ENCODE data around the gene C1GALT1. TPM values are rescaled to one million over a fixed set of nuclear protein-coding genes. Genes with fewer than 3 reads are reported as not detected.

Gene C1GALT1
- total RNA-seq, 1 donor from 2014 or later: 25.2 TPM

- DNase-seq (ENCODE audit: low spot score): no peak
- H3K27ac Mint-ChIP-seq (ENCODE audit: unreplicated experiment): peak overlapping the region; percentile 60
Measured at GRCh38 chr7:7183838-7184463, 1.6 kb downstream of the C1GALT1 start.

GRCh38 chr7:7185371-7185989, 3.1 kb downstream of the C1GALT1 start:
- H3K36me3 Mint-ChIP-seq (ENCODE audit: low read depth): peaks cover 3% of the 10 kb centered on the region
- DNase-seq (ENCODE audit: low spot score): no peak
- no peak overlapping the region for H3K4me3 Mint-ChIP-seq (ENCODE audit: unreplicated experiment)
- H3K4me1 Mint-ChIP-seq (ENCODE audit: low read depth): peaks cover 33% of the 10 kb centered on the region
- H3K27ac Mint-ChIP-seq (ENCODE audit: unreplicated experiment): no peak overlapping the region
- H3K9me3 Mint-ChIP-seq (ENCODE audit: low read depth): no peaks in the 10 kb centered on the region
- no peaks in the 10 kb centered on the region for H3K27me3 Mint-ChIP-seq (ENCODE audit: low read depth)
- TF ChIP-seq, protein P1, sequence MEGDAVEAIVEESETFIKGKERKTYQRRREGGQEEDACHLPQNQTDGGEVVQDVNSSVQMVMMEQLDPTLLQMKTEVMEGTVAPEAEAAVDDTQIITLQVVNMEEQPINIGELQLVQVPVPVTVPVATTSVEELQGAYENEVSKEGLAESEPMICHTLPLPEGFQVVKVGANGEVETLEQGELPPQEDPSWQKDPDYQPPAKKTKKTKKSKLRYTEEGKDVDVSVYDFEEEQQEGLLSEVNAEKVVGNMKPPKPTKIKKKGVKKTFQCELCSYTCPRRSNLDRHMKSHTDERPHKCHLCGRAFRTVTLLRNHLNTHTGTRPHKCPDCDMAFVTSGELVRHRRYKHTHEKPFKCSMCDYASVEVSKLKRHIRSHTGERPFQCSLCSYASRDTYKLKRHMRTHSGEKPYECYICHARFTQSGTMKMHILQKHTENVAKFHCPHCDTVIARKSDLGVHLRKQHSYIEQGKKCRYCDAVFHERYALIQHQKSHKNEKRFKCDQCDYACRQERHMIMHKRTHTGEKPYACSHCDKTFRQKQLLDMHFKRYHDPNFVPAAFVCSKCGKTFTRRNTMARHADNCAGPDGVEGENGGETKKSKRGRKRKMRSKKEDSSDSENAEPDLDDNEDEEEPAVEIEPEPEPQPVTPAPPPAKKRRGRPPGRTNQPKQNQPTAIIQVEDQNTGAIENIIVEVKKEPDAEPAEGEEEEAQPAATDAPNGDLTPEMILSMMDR (IDR thresholded peaks at IDR 0.05): no peak

More at GRCh38 chr7:7183838-7184463, 1.6 kb downstream of the C1GALT1 start:
- peak overlapping the region; percentile 72 for H3K4me3 Mint-ChIP-seq (ENCODE audit: unreplicated experiment)
- no peaks in the 10 kb centered on the region for H3K27me3 Mint-ChIP-seq (ENCODE audit: low read depth)
- H3K9me3 Mint-ChIP-seq (ENCODE audit: low read depth): no peaks in the 10 kb centered on the region
- TF ChIP-seq, protein P1 (IDR thresholded peaks at IDR 0.05): no peak
- peaks cover 25% of the 10 kb centered on the region for H3K4me1 Mint-ChIP-seq (ENCODE audit: low read depth)
- H3K36me3 Mint-ChIP-seq (ENCODE audit: low read depth): peaks cover 3% of the 10 kb centered on the region

- Mint-ChIP-seq H3K9me3 (ENCODE audit: low read depth) (peaks cover 10% of the 10 kb centered on the region), H3K27ac (ENCODE audit: unreplicated experiment) (no peak overlapping the region), H3K4me3 (ENCODE audit: unreplicated experiment) (no peak overlapping the region), H3K27me3 (ENCODE audit: low read depth) (no peaks in the 10 kb centered on the region), H3K36me3 (ENCODE audit: low read depth) (peaks cover 6% of the 10 kb centered on the region), H3K4me1 (ENCODE audit: low read depth) (peaks cover 28% of the 10 kb centered on the region)
- DNase-seq (ENCODE audit: low spot score): no peak
- TF ChIP-seq, protein P1 (IDR thresholded peaks at IDR 0.05): no peak
Measured at GRCh38 chr7:7188091-7188490, 5.7 kb downstream of the C1GALT1 start.

DNA sequence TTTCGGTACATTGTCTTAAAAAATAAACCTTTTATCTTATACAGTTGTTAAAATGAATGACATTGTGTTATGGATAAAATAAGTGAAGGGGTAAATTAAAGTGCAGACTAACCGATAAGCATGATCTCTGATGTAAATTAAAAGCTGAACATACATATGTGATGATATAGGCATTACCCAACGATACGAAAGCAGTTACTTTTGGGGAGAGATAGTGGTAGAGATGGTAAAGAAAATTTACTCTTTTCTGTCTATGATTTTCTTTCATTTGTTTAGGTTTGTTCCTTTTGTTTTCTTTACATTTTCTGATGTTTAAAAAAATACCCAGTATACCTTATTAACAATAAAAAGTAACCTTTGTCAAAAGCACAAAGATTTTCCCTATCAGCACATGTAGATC, 6.4 kb downstream of the C1GALT1 start:
- no peak for DNase-seq (ENCODE audit: low spot score)
- TF ChIP-seq, protein P1 (IDR thresholded peaks at IDR 0.05): no peak
- no peak overlapping the region for H3K4me3 Mint-ChIP-seq (ENCODE audit: unreplicated experiment)
- no peak overlapping the region for H3K27ac Mint-ChIP-seq (ENCODE audit: unreplicated experiment)
- H3K4me1 Mint-ChIP-seq (ENCODE audit: low read depth): peaks cover 22% of the 10 kb centered on the region
- no peaks in the 10 kb centered on the region for H3K27me3 Mint-ChIP-seq (ENCODE audit: low read depth)
- H3K9me3 Mint-ChIP-seq (ENCODE audit: low read depth): peaks cover 16% of the 10 kb centered on the region
- peaks cover 6% of the 10 kb centered on the region for H3K36me3 Mint-ChIP-seq (ENCODE audit: low read depth)

GRCh38 chr7:7190142-7190541, 7.8 kb downstream of the C1GALT1 start:
- DNase-seq (ENCODE audit: low spot score): no peak
- Mint-ChIP-seq H3K36me3 (ENCODE audit: low read depth) (peaks cover 6% of the 10 kb centered on the region), H3K4me3 (ENCODE audit: unreplicated experiment) (no peak overlapping the region), H3K9me3 (ENCODE audit: low read depth) (peaks cover 16% of the 10 kb centered on the region), H3K27ac (ENCODE audit: unreplicated experiment) (peak overlapping the region; percentile 22), H3K27me3 (ENCODE audit: low read depth) (no peaks in the 10 kb centered on the region), H3K4me1 (ENCODE audit: low read depth) (peaks cover 8% of the 10 kb centered on the region)
- TF ChIP-seq, protein P1 (IDR thresholded peaks at IDR 0.05): no peak
